Midbrain (tissue), 1 donor: ENCODE data around the gene MCF2L2.

Experiments used
- DNase-seq: peaks from one replicate; lab custom pipeline; 2025; lab: John Stamatoyannopoulos, UW

Gene MCF2L2

DNA sequence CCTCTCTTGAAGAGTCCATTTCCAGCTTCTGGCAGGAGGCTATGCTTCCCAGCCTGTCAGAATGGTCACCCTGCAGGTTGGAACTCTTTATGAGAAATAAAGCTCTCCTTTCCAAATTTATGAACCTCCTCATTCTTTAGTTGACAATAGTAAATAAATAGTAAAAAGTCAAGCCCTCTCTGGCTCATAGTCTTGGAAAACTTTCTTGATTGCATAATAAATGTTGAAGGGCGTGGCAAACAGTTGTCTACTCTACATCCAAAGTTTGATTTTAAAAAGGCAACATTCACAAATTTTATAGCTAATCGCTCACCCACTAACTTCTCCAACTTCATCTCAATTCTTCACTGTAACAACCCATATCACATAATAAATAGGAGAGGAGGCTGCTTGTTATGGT is 58.8 kb downstream of the MCF2L2 start:
- no peak for DNase-seq

GRCh38 chr3:183369117-183369516 is 59.3 kb downstream of the MCF2L2 start:
- DNase-seq = no peak

DNA sequence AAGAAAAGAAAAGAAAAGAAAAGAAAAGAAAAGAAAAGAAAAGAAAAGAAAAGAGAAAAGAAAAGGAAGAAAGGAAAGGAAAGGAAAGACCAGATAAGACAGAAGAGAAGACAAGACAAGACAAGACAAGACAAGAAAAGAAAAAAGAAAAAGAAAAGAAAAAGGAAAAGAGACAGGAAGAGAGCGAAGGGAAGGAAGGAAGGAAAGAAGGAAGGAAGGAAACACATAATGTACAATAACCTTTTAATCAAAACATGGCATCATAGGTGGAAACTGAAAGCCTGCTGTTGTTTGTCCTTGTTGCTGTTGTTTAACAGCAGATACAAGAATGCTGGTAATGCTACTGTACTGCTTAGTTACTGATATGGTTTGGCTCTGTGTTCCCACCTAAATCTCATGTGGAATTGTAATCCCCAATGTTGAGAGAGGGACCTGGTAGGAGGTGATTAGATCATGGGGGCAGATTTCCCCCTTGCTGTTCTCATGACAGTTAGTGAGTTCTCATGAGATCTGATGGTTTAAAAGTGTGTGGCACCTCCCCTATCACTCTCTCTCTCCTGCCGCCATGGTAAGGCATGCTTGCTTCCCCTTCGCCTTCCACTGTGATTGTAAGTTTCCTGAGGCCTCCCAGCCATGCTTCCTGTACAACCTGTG is 67.3 kb downstream of the MCF2L2 start:
- DNase-seq = no peak

DNA sequence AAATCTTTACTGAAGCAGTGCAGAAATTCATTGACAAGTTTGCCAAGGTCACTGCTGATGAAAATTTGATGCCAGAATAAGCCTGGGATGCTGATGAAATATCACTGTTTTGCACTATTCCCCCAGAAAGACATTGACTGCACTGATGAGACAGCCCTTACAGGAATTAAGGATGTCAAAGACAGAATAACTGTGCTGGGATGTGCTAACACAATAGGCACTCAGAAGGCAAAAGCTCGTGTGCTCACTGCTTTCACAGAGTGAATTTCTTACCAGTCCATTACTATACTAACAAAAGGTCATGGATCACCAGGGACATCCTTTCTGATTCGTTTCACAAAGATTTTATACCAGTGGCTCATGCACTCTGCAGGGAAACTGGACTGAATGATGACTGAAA is 69.4 kb downstream of the MCF2L2 start:
- DNase-seq = no peak

DNA sequence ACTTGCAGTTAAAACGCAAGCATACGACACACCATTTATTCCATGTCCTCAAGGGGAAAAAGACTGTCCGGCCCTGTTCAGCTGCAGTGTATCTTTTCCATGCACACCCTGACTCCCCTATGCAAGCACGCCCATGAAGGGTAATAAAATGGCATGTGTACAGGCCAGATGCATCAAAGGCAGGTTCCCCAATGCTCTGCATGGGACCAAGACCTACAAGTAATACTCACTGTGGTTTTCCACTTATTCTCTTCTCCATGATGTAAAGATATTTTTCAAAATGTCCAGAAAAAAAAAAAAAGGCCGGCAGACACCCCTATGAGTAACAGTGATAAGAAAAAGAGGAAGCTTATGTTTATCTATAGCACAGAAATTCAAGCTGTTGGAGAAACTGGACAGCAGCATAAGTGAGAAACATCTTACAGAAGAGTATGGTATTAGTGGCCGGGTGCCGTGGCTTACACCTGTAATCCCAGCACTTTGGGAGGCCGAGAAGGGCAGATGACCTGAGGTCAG is 70.8 kb downstream of the MCF2L2 start:
- no peak for DNase-seq

GRCh38 chr3:183356920-183357319 is 71.5 kb downstream of the MCF2L2 start:
- DNase-seq = no peak

GRCh38 chr3:183354874-183355273 is 73.5 kb downstream of the MCF2L2 start:
- DNase-seq = no peak

DNA sequence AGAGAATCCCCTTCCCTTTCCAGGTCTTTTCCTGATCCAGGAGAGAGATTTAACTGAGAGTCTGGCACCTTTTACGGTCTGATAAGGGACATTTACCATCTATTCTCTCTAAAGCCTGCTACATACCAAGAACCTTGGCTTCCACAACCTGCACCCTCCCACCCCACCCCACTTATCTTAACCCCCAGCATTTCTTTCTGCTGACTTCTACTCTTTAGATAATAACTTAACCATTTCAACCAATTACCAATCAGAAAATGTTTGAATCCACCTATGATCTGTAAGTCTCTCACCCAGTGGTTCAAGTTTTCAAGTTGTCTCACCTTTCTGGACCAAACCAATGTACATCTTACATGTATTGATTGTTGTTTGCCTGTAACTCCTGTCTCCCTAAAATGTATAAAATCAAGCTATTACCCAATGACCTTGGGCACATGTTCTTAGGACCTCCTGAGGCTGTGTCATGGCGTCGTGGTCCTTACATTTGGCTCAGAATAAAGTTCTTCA is 74.0 kb downstream of the MCF2L2 start:
- no peak for DNase-seq

DNA sequence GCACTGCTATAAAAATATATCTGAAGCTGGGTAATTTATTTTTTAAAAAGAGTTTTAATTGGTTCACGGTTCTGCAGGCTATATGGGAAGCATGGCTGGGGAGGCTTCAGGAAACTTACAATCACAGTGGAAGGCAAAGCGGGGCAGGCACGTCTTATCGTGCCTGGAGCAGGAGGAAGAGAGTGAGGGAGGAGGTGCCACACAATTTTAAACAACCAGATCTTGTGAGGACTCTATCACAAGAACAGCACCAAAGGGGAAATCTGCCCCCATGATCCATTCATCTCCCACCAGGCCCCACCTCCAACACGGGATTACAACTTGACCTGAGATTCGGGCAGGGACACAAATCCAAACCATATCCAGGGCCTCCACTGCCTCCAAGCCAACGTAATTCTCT is 75.0 kb downstream of the MCF2L2 start:
- no peak for DNase-seq

GRCh38 chr3:183350164-183350563 is 78.3 kb downstream of the MCF2L2 start:
- no peak for DNase-seq

DNA sequence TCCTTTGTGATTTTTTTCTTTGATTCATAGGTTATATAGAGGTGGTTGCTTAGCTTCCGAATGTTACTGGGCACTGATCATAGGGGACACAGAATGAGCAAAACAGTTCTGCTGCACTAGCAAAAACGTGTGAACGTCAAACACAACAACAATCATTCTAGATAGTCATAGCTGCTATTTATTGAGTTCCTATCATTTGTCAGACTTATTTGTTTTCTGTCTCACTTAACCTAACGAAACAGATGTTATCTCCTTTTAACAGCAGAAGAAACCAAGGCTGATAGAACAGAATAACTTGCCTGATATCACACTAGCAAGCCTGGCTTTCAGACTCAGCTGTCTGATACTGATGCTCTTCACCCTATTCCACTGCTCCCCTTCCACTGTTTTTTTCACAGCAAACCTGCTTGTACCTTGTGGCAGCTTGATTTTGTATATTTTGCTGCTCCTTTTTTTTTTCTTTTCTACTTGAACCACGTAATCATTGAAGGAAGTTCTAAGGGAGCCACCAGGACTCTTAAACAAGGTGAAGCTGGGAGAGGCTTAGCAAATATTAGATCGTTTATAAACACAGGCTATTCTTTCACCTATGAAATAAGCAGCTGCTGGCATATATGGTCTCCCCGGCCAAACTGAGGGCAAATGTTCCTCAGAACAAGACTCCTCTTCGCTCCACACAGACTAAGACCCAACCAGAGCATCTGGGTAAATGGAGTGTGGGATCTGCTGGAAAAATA is 78.8 kb downstream of the MCF2L2 start:
- no peak for DNase-seq

GRCh38 chr3:183342824-183343223 is 85.6 kb downstream of the MCF2L2 start:
- no peak for DNase-seq

GRCh38 chr3:183341545-183342288 is 86.7 kb downstream of the MCF2L2 start:
- no peak for DNase-seq

- DNase-seq = no peak
Measured at GRCh38 chr3:183340222-183340621, 88.2 kb downstream of the MCF2L2 start.

- no peak for DNase-seq
Measured at GRCh38 chr3:183339461-183340086, 88.8 kb downstream of the MCF2L2 start.

DNA sequence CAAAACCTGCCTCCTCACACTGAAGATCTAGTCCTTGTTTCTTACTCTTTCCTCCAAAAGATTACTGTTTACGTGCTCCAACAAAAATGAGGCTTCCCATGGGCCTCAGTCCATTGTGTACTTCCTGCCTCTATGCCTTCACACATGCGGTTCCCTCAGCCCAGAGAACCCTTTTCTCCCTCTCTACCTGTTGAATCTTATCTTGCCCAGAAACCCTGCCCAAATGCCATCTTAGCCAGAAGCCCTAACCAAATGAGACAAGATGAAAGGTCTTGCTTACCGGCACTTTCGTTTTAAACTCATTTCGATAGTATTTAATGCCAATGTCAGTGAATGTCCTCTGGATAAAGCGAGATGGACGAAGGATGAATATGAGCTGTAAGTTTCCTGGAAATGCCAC is 89.9 kb downstream of the MCF2L2 start:
- no peak for DNase-seq

DNA sequence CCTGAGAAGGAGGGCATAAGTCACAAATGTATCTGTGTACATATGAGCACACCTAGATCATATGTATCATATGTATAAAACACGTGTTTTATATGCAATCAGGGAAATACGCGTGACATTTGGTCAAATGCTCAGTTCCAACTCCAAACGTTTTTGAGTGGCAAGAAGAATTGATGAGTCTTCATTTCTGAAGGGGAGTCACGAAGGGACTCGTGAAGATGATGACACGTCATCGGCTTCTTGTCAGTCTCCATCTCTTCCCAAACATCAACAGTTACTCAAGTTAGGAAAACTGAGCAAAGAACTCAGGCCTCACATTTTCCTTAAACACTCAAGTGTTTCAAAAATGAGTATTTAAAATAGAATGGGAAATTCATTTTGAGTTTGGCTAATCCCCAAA is 95.9 kb downstream of the MCF2L2 start:
- DNase-seq = no peak

- no peak for DNase-seq
Measured at GRCh38 chr3:183331498-183331897, 96.9 kb downstream of the MCF2L2 start.

GRCh38 chr3:183330881-183331280 is 97.5 kb downstream of the MCF2L2 start:
- DNase-seq = no peak

- no peak for DNase-seq
Measured at GRCh38 chr3:183329543-183329942, 98.9 kb downstream of the MCF2L2 start.

DNA sequence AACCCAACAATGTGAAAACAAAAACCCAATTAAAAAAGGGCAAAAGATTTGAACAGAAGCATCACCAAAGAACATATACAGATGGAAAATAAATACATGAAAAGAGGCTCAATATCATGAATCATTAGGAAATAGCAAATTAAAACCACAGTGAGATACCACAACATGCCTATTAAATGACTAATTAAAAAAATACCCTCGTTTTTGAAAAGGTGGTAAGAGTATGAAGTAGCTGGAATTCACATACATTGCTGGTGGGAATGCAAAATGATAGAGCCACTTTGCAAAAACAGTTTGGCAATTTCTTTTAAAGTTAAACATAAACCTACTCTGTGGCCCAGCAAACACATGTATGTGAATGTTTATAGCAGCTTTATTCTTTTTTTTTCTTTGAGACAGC is 99.6 kb downstream of the MCF2L2 start:
- DNase-seq = no peak

- DNase-seq = no peak
Measured at GRCh38 chr3:183328164-183328563, 100.3 kb downstream of the MCF2L2 start.
